ENCODE results near the gene CDK18. TPM values are rescaled to one million over a fixed set of nuclear protein-coding genes. Genes with fewer than 3 reads are reported as not detected.
"Not testable (repeated sequence)": the region's sequence is repeated elsewhere in the genome, so short reads cannot be mapped to it uniquely, and the experiment has no call there.

The CDK18 gene
- total RNA-seq, 1 experiment from 2014 or later, result 38.5 TPM

DNA sequence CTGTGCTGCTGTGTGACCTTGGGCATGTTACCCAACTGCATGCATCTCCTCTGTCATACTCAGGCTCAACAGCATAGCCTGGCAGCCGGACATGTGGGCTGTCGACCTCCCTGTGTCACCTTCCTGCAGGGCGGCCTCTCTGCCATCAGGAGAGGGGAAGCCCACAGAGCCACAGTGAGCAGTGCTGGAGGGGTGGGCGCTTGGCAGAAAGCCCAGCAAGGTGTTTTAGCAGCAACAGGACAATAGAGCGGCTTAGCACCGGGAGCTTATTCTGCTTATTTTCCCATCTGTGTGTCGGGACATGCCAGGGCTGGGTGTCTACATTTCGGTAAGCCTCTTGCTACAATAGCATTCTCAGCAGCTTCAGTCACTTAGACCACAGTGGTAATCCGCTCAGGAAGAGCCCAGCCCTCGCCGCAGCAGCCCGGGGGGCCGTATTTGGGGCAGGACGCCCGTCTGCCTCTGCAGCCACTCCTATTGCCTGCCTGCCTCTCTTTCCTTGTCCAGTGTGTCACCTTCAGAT, 22.8 kb upstream of the CDK18 start:
- Histone ChIP-seq H4K5ac (ENCODE audit: insufficient read length, low read depth, low read length) (no peak overlapping the region), H3K56ac (ENCODE audit: insufficient read length, low read depth, low read length) (no peak overlapping the region), H3T11ph (ENCODE audit: low read length) (no peak overlapping the region), H3K27me3 (ENCODE audit: insufficient read depth, low read length) (no peaks in the 10 kb centered on the region; the same call in 1 of the 2 replicates), H2BK5ac (ENCODE audit: insufficient read length, low read length) (no peak overlapping the region), H3K4me2 (ENCODE audit: insufficient read depth, insufficient read length, low read length) (no peak overlapping the region), H3K79me1 (ENCODE audit: insufficient read depth, low read depth, low read length, poor library complexity, severe bottlenecking) (no peaks in the 10 kb centered on the region), H3K14ac (ENCODE audit: insufficient read depth, low read length) (no peak overlapping the region), H2BK20ac (ENCODE audit: low read depth, low read length, poor library complexity, severe bottlenecking) (no peak overlapping the region), H4K91ac (ENCODE audit: insufficient read length, low read depth, low read length) (no peak overlapping the region), H3K9ac (ENCODE audit: extremely low read depth, insufficient read length, low read length) (no peak overlapping the region), H2BK12ac (ENCODE audit: insufficient read length, low read depth, low read length) (no peak overlapping the region), H3K18ac (ENCODE audit: insufficient read length, low read depth, low read length) (no peak overlapping the region), H4K8ac (replicated peaks; ENCODE audit: insufficient read length, low read depth, low read length) (no peak overlapping the region), H3K27ac (ENCODE audit: insufficient read length, low read depth, low read length) (no peak overlapping the region), H3K9me3 (ENCODE audit: control insufficient read depth, low read depth, low read length) (no peaks in the 10 kb centered on the region), H3K4ac (ENCODE audit: low read depth, low read length) (no peak overlapping the region), H3K23me2 (ENCODE audit: insufficient read length, low read depth, low read length, poor library complexity, severe bottlenecking) (no peaks in the 10 kb centered on the region), H3K4me1 (ENCODE audit: insufficient read depth, low read length) (peaks cover 4% of the 10 kb centered on the region; the same call in 1 of the 2 replicates), H2BK120ac (ENCODE audit: low read depth, low read length, poor library complexity, severe bottlenecking) (no peak overlapping the region), H4K20me1 (ENCODE audit: control insufficient read depth, insufficient read depth, insufficient read length) (peaks cover 2% of the 10 kb centered on the region), H3K79me2 (ENCODE audit: insufficient read depth, low read length) (no peaks in the 10 kb centered on the region), H2AFZ (ENCODE audit: low read length) (no peak overlapping the region), H2AK5ac (ENCODE audit: insufficient read length, low read length) (no peak overlapping the region), H3K23ac (ENCODE audit: insufficient read length, low read depth, low read length) (no peak overlapping the region), H2BK15ac (ENCODE audit: low read depth, low read length) (no peak overlapping the region)
- no CpG with 5 or more reads among the region's 15 CpGs for WGBS (ENCODE audit: extremely low coverage, insufficient read length, low lambda C conversion rate)
- Mint-ChIP-seq H3K27me3 (ENCODE audit: low read depth) (peaks cover 58% of the 10 kb centered on the region), H3K9me3 (no peaks in the 10 kb centered on the region; a peak in 2 of 5 replicates), H3K27ac (no peak overlapping the region), H3K4me3 (no peak overlapping the region), H3K4me1 (peaks cover 51 to 56% of the 10 kb centered on the region in 2 experiments), H3K36me3 (ENCODE audit: insufficient read depth in 1 of 3, low read depth in 3 of 3) (no peaks in the 10 kb centered on the region)
- TF ChIP-seq, protein P1, sequence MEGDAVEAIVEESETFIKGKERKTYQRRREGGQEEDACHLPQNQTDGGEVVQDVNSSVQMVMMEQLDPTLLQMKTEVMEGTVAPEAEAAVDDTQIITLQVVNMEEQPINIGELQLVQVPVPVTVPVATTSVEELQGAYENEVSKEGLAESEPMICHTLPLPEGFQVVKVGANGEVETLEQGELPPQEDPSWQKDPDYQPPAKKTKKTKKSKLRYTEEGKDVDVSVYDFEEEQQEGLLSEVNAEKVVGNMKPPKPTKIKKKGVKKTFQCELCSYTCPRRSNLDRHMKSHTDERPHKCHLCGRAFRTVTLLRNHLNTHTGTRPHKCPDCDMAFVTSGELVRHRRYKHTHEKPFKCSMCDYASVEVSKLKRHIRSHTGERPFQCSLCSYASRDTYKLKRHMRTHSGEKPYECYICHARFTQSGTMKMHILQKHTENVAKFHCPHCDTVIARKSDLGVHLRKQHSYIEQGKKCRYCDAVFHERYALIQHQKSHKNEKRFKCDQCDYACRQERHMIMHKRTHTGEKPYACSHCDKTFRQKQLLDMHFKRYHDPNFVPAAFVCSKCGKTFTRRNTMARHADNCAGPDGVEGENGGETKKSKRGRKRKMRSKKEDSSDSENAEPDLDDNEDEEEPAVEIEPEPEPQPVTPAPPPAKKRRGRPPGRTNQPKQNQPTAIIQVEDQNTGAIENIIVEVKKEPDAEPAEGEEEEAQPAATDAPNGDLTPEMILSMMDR (conservative IDR thresholded peaks at IDR 0.05), result no peak
- DNase-seq, result no peak

DNA sequence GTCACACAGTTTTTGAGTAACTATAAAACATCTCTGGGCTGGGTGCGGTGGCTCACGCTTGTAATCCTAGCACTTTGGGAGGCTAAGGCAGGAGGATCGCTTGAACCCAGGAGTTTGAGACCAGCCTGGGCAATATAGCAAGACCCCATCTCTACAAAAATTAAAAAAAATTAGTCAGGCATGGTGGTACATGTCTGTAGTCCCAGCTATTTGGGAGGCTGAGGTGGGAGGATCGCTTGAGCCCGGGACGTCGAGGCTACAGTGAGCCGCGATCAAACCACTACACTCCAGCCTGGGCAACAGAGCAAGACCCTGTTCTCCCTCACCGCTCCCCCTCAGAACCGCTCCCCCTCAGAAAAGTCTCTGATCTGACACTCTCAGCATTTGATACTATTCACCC, 21.9 kb upstream of the CDK18 start:
- H3K4me1 ChIP-seq (ENCODE audit: insufficient read depth, low read length); H2AFZ ChIP-seq (ENCODE audit: low read length); H3K27ac ChIP-seq (ENCODE audit: insufficient read length, low read depth, low read length); H4K91ac ChIP-seq (ENCODE audit: insufficient read length, low read depth, low read length); H4K8ac ChIP-seq (replicated peaks; ENCODE audit: insufficient read length, low read depth, low read length); H2BK20ac ChIP-seq (ENCODE audit: low read depth, low read length, poor library complexity, severe bottlenecking); H4K20me1 ChIP-seq (ENCODE audit: control insufficient read depth, insufficient read depth, insufficient read length); H2BK5ac ChIP-seq (ENCODE audit: insufficient read length, low read length); H3K4me3 Mint-ChIP-seq; H3K14ac ChIP-seq (ENCODE audit: insufficient read depth, low read length); H3K9me3 Mint-ChIP-seq; H2AK5ac ChIP-seq (ENCODE audit: insufficient read length, low read length); H3K27me3 ChIP-seq (ENCODE audit: insufficient read depth, low read length); H3K4me2 ChIP-seq (ENCODE audit: insufficient read depth, insufficient read length, low read length); H3K18ac ChIP-seq (ENCODE audit: insufficient read length, low read depth, low read length); H2BK12ac ChIP-seq (ENCODE audit: insufficient read length, low read depth, low read length); H3K23ac ChIP-seq (ENCODE audit: insufficient read length, low read depth, low read length); H2BK120ac ChIP-seq (ENCODE audit: low read depth, low read length, poor library complexity, severe bottlenecking); H3K9ac ChIP-seq (ENCODE audit: extremely low read depth, insufficient read length, low read length); H3K79me2 ChIP-seq (ENCODE audit: insufficient read depth, low read length); H3K23me2 ChIP-seq (ENCODE audit: insufficient read length, low read depth, low read length, poor library complexity, severe bottlenecking); H2BK15ac ChIP-seq (ENCODE audit: low read depth, low read length); H3K27ac Mint-ChIP-seq; H3K79me1 ChIP-seq (ENCODE audit: insufficient read depth, low read depth, low read length, poor library complexity, severe bottlenecking); H3K56ac ChIP-seq (ENCODE audit: insufficient read length, low read depth, low read length); H3K36me3 Mint-ChIP-seq (ENCODE audit: insufficient read depth in 1 of 3, low read depth in 3 of 3); H4K5ac ChIP-seq (ENCODE audit: insufficient read length, low read depth, low read length); H3K9me3 ChIP-seq (ENCODE audit: control insufficient read depth, low read depth, low read length); DNase-seq; H3T11ph ChIP-seq (ENCODE audit: low read length); H3K4ac ChIP-seq (ENCODE audit: low read depth, low read length): not testable (repeated sequence)
- peaks cover 61% of the 10 kb centered on the region for H3K27me3 Mint-ChIP-seq (ENCODE audit: low read depth)
- peaks cover 42 to 47% of the 10 kb centered on the region in 2 experiments for H3K4me1 Mint-ChIP-seq
- WGBS (ENCODE audit: extremely low coverage, insufficient read length, low lambda C conversion rate), result no CpG with 5 or more reads among the region's 11 CpGs
